ENCODE results near the gene ENG.

- TF ChIP-seq OSR2 (tag by site-specific recombination; IDR thresholded peaks at IDR 0.05) (no peak), ZNF174 (tag by site-specific recombination; IDR thresholded peaks at IDR 0.05) (no peak), CTCF (tag by site-specific recombination; IDR thresholded peaks at IDR 0.05) (no peak), ATF2 (tag by site-specific recombination; IDR thresholded peaks at IDR 0.05; ENCODE audit: low read depth) (no peak)
These were observed 40.7 kb downstream of the ENG start for GRCh38 chr9:127813686-127814226.

Measured in HEK293 (cell line).